Stromal cell of bone marrow (primary cell): ENCODE measurements around the gene GSTA4.
"Not testable (repeated sequence)": the region's sequence is repeated elsewhere in the genome, so short reads cannot be mapped to it uniquely, and the experiment has no call there.

Source experiments
- DNase-seq: peaks from one replicate; pipeline ENCODE4 v3.0.0-alpha.2; 2012; ENCODE audit warnings: low read depth

The GSTA4 gene

DNA sequence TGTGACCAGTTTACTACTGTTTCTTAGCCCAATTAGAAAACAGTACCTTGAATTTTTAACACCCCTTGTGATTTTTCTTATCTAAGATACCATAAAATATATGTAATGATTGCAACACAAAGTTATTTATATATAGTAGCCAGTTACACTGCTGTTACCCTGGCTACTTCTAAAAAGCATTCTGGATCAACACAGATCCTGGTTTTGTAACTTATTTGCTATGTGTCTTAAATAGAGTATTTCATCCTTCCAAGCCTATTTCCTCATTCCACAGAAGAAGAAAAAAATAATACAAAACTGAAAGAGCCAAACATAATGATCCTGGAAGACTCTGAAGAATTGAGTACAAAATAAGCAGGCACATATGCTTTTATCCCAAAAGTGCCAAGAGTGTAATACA is 19.0 kb upstream of the GSTA4 start:
- DNase-seq, result peak; percentile 35

DNA sequence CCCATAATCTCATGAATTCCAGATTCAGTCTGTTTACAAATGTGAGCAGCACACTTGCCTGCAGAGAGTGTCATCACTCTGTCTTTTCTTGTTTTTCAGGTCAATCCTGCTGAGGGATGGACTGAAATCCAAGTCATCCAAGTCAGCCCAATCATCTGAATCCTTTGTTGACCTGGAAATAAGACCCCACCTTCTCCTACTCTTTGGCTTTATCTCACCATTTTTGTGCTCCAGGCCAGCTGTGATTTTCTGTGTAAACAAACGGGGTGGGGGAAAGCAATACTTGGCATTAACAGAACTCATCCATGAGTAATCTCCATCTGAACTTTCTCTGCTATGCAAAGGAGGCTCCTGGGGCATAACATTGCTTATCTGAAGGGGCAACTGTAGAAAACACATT is 16.9 kb upstream of the GSTA4 start:
- DNase-seq, result no peak

DNA sequence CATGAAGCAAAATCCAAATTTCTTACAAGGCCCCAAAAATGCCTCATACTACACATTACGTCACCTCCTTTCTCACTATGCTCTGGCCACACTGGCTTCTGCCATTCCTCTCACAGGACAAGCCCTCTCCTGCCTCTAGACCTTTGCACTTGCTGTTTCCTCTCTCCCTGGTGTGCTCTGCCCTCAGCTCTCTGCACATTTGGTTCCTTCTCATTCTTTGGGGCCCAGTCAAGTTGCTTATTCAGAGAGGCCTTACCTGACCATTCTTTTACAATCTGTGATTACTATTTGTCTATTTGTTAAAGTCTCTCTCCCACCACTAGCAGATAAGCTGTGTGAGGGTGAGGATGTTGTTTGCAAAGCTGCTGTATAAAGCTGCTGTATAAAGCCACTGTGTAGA is 15.4 kb upstream of the GSTA4 start:
- DNase-seq, result no peak

DNA sequence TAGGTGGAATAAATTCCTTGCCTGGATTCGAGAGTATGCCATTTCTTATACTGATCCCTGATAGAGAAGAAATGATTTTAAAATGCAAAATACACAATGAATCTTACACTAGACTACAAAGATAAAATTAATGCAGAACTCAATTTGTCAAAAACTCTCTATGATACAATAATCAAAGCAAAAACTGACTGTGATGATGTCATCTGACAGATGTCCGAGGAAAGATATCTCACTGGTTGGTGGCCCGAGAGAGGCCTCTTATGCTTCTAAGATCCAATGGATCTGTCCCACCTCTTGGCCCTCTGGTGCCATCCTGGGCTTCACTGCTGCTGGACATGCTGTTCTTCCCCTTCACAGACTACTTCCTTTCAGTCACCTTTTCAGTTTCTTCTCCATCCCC is 14.4 kb upstream of the GSTA4 start:
- no peak for DNase-seq

DNA sequence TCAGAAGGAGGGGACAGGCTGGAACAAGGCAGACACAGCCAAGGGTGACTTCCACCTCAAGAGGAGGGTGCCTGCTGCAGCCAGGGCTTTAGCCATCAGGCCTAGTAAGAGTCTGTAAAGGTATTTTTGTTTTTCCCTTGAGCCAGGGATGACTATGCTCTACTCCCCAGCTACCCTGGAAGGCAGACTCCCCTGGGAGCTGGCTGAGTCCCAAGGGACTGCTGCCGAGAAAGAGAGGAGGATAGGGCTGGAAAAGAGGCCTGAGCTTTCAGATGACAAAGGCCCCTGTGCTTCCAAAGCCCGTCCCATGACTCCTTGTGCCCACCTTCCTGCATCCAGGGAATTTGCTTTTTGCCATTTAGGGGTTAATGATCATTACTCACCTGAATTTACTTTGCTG is 14.0 kb upstream of the GSTA4 start:
- DNase-seq, result no peak

DNA sequence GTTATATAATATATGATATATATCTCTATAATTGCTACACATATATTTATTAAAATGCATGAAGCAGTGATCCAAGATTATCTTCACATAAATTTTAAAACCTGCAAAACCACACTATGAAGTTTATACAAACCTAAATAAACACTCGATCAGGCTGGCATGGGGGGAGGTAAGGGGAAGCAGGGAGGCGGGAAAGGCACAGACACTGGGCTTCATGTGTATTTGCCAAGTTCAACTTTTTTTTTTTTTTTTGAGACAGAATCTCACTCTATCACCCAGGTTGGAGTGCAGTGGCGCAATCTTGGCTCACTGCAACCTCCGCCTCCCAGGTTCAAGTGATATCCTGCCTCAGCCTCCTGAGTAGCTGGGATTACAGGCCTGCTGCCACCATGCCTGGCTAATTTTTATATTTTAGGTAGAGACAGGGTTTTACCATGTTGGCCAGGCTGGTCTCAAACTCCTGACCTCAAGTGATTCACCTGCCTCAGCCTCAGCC is 13.2 kb upstream of the GSTA4 start:
- DNase-seq, result not testable (repeated sequence)

DNA sequence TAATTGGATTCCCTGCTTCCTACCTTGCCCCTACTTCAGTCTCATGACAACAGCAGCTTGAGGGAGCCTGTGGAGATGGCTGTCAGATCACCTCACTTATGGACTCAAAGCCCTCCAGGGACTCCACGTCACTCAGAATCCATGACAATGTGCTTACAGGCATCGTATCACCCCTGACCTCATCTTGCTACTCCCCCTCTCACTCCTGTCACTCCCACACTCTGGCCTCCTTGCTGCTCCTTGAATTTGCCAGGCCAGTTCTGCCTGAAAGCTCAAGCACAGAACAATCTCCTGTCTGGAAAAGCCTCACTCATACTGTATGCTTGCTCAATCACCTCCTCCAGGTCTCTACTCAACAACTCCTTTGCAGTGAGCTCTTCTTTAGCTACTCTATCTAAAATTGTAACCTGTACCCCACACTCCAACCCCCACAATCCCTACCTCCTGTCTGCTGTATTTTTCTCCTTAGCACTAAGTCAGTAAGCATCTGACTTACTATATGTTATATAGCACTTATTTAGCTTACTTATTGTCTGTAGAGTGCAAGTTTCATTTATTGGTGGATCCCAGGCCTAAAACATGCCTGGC is 10.7 kb upstream of the GSTA4 start:
- no peak for DNase-seq

DNA sequence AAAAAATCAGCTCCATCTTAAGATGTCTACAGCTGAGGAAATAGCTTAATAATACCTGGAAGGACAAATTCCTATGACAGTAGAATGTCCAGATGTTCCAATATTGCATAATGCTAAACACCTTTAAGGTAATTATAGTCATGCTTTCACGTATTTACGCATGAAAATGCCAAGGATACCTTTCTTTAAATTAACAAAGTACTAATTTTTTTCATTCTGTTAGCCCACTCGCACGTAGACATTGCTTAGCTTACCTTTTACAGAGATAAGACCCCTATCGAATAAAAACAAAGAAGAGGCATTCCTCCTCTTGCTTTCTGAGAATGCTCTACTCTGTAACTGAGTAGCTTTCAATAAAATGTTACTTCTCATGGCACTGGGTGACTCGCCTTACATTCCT is 4.4 kb upstream of the GSTA4 start:
- no peak for DNase-seq

DNA sequence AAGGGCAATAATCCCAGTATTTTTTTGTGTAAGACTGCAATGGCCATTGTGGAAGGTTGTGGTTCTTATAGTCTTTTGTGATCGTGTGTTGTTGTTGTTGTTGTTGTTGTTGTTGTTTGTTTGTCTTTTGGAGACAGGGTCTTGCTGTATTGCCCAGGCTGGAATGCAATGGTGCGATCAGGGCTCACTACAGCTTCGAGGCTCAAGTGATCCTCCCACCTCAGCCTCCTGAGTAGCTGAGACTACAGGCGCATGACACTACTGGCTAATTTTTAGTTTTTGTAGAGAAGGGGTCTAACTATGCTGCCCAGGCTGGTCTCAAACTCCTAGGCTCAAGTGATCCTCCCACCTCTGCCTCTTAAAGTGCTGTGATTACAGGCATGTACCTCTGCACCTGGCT is 3.5 kb upstream of the GSTA4 start:
- DNase-seq, result no peak

DNA sequence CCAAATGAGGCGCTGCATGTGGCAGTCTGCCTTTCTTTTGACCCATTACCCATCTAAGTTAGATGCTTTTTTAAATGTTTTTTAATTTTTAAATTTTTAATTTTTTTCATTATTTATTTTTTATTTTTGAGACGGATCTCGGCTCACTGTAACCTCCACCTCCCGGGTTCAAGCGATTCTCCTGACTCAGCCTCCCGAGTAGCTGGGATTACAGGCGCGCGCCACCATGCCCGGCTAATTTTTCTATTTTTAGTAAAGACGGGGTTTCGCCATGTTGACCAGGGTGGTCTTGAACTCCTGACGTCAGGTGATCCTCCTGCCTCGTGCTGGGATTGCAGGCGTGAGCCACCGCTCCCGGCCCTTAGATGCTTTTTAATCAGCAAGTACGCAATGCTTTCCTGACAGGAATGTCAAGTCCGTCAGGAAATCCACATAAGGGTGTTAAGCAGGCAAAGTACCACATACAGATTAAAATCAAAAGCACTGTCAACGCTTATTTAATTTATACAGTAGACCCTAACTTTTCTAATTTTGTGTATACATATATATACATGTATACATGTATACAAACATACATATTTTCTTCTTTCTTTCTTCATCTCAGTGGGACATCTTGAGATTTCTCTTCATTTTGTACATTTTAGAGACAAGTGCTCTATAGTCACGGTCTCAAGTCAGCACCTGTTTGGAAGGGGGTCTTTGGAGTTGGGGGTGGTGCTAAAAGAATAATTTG is 995 bp upstream of the GSTA4 start:
- DNase-seq, result peak; percentile 63

DNA sequence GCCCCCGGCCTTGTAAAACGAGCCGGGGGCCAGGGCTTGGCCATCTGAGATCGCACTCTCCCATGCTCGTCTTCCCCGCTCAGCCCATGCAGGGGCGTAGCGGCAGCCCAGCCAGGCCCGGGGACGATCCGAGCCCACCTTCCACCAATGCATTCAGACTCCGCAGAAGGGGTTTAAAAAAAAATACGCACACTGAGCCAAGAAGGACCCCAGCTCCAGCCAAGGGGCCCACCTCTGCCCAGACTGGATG is 320 bp downstream of the GSTA4 start:
- DNase-seq, result no peak

DNA sequence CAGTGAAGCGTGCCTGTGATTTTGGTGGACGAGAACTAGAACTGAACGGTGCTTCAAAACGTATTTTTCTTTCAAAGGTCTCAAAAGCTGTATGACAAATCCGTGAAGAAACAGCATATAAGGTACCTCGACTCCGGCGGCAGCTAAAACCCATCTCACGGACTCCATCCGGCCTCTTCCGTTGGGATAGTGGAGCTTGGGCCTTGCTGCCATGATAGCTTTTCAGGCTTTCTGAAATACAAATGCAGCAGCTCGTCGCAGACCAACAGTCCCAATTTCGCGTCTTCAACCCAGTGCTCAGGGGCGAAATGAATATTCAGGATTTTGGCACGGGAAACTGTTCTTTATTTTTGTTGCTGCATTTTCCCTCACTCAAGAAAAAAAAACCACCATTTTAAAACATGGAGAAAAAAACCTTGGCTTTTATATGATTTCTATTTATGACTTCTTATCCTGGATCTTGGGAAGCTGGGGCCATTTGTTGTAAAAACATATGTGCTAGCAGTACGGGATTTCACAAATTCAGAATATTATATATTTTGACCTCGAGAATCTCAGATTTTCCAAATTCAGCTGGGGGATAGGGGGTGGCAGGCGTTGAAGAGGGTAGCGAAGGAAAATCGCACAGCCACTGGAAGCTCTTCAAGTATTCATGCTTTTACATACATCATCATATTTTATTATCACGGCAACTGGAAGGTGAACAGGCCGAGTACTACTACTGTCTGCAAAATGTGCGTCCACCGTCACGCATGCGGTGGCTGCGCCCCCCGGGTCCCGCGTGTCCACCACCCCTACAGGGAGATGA is 849 bp downstream of the GSTA4 start:
- no peak for DNase-seq

DNA sequence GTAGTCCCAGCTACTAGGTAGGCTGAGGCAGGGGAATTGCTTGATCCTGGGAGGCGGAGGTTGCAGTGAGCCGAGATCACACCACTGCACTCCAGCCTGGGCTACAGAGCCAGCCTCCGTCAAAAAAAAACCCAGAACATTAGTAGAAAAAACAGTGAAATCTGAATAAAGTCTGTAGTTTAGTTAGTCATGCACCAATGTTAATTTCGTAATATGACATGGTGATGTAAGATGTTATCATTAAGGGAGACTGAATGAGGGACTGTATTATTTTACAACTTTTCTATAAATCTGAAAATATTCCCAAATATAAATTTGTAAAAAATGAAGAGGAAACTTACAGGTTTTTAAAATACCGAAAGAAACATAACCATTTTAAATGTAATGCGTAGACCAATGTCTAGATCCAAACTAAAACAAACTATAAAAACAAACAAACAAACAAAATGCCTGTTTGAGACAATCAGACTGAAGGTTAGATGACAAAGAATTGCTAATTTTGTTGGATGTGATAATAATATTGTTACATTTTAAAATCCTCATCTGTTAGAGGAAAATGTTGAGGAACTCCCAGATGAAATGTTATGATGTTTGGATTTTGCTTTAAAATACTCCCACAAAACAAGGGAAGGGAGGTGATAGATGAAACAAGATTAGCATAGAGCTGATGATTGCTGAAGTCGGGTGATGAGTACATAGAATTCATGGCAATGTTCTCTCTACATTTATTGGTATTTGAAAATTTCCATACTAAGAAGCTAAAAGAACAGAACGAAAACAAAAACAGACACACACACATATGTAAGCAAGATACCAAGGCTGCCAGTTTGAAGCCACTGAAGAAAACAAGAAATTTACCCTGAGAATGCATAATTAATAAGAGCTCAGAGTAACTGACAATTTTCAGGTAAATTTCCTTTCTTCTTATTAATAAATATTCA is 1.8 kb downstream of the GSTA4 start:
- DNase-seq, result peak; percentile 71

DNA sequence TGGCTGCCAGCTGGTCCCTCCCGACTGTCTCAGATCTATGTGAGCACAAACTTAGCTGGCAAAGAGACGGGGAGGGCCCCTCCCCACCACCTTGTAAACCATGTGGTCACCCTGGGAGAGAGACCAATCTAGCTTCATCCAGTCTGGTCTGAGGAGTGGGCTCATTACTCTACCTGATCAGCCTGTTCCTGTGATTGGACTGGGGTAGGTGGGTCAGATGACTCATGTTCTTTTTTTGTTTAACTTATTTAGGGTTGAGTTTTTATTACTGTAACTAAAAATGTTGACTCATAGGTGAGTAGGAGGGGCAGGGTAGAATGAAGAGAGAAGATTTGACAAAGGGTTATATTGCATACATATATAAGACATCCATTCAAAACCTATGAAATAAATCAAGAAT is 4.7 kb downstream of the GSTA4 start:
- DNase-seq, result no peak

DNA sequence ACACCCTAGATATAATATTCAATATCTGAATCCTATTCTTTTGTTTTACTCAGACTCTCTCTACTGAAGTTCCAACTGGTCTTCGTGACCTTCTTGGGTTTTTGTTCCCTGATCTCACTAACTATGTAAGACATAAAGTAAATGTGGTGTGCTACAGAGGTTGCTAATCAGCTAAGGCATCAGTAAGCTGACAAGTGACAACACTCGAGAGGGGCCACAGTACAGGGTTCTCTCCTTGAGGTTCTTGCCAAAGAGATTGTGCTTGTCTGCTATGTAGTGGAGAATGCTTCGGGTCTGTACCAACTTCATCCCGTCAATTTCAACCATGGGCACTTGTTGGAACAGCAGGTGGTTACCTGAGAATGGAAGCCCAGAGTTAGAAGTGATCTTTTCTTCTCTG is 9.9 kb downstream of the GSTA4 start:
- DNase-seq, result no peak

DNA sequence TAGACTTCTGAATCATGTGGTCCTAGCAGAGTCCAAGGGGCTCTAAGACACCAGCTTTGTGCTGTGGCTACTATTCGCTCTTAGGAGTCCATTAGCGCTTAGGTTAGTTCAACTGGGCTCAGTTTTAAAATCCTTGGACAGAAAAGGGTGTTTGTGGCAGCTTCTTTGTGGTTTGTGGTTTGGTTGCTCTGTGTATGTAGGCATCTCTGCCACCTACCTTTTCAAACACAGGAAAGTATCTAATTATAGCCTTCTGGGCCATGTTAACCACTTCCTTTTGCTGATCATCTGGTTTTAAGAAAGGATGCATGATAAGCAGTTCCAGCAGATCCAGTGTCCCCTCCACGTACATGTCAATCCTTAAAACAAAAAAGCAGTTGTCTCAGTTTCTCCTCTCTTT is 10.8 kb downstream of the GSTA4 start:
- no peak for DNase-seq

DNA sequence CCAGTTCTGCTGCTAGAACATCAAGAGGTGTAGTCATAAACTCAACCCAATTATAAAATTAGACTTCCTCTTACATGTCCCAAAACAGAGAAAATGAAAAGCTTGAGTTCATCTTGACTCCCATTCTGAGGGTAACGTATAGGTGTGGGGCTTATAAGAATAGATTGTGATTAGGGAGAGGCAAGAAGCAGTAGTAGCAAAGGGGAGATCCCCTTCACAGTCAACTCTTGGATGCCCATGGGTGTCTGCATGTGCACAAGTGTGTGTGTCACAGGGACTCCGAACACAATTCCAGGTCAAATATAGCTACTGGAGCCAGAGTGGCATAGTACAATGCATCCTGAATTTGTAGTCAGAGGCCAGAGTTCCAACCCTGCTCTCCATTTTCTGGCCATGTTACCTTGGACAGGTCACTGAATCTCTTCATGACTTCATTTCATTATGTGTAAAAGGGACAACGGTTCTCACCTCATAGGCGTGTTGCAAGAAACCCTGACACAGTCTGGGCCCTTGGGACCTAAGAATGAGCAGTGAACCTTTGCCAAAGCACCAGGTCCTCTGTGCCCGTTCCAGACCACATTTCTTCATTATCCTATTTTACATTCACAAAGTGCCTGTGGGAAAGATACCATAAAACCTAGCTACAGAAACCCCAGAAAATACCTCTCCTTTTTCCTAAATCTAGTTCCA is 11.8 kb downstream of the GSTA4 start:
- DNase-seq, result no peak

DNA sequence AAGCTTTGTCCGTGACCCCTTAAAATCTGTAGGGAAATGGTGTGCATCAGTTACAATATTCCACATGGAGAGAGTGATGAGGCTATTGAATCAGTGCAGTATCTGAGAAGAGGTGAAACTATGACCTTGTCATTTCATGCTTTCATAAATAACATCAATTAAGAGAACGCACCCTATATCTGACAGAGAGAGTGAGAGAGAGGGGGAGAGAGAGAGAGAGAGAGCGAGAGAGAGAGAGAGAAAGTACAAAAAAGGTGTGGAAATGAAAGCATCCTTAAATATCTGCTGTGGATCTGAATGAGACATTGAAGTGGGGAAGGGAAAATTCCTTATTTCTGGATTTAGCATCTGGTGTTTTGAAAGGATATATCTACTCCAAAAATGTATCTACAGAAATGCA is 12.4 kb downstream of the GSTA4 start:
- no peak for DNase-seq

DNA sequence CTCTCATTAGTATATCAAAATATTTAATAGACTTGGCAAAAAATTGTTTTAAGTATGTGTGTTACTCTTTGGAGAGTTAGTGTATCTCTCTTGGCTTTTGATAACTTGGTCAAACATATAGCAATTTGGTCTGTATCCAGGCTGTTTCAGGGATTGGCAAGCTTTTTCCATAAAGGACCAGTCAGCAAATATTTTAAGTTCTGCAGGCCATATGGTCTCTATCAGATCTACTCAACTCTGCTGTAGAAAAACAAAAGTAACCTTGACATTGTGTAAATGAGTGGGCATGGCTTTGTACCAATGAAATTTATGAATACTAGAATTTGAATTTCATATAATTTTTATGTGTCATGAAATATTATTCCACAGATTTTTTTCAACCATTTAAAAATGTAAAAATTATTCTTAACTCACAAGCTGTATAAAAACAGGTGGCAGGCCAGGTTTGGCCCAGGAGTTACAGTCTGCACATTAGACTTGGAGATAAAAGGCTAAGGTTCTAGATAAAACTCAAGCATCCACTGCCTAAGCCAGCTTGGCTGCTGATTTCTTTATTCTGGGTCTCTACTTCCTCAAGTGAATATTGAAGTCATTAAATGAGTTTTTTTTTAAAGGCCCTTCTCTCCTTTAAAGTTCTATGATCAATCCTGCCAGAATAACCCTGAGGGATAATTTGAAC is 13.7 kb downstream of the GSTA4 start:
- DNase-seq, result no peak

DNA sequence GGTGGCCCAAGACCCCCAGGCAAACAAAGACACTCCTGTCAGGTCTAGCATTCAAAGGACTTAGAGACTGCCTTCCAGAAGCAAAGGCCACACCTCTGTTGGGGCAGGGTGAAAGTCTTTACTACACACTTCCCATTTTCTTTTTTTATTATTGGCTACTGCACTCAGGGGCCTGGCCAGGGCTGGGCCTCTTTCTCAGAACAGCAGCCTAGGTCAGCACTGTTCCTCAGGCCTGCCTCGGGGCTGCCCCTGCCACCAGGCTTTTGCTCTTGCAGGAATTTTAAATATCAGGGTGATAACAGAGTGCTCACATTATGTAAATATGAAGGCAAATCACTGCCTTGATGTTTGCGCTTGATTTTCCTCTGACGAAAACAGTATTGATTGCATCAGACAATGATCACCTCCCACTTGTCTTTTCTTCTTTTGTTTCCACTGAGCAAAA is 18.5 kb downstream of the GSTA4 start:
- DNase-seq, result no peak

DNA sequence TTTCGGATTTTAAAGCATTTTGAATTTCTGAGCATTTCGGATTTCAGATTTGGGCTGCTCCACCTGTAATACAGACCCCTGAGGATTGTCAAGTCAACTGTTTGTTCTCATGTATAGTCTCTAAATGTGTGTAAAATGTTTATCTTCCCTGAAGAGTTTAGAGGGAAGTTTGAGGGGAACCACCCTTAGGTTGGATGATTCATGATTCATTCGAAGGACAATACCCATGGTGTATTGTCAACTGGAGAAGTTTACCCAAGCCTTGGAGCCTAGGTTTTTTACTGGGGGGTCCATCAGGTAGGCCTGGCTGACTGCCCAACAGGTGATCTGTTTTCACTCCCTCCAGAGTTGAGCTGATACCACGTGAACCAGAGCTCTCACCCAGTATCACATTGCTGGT is 18.9 kb downstream of the GSTA4 start:
- DNase-seq, result no peak
